ENCODE results near the gene SMIM29. TPM values are rescaled to one million over a fixed set of nuclear protein-coding genes. Genes with fewer than 3 reads are reported as not detected.

Gene SMIM29
- total RNA-seq, 4 donors from 2014 or later, result 17.3 to 21.6 (median 18.2) TPM

GRCh38 chr6:34205916-34206315 is 42.9 kb downstream of the SMIM29 start:
- TF ChIP-seq CTCF (IDR thresholded peaks at IDR 0.05), result no peak
- no peak for TF ChIP-seq POLR2A (IDR thresholded peaks at IDR 0.05)
- H3K27me3 ChIP-seq, result no peaks in the 10 kb centered on the region
- intact Hi-C loops (cut with DNase I), result no loop called here
- H3K27ac ChIP-seq, result no peak overlapping the region
- no peaks in the 10 kb centered on the region for H3K9me3 ChIP-seq
- no peaks in the 10 kb centered on the region for H3K4me1 ChIP-seq
- no peak overlapping the region for H3K4me3 ChIP-seq
- DNase-seq, result no peak
- 33 to 100% methylated on average over 1 of the region's 2 CpGs for WGBS, 2 donors
- H3K36me3 ChIP-seq, result no peaks in the 10 kb centered on the region

DNA sequence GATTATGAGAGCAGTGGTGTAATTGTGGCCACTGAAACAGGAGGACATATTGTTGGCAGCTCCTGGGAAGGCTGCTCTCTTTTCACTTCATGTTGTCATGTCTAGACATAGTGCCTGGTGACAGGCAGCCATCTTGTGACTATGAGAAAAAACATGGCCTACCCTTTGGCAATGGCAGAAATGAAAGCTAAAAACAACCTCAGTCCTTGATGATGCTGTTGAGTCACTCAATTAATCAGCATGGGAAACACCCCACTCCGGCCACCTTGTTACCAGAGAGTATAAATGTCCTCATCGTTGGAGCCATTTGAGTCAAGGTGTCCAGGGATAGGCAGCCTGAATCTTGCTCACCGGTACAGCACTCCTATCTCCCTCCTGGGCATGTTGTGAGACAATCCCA is 43.3 kb downstream of the SMIM29 start:
- 89% methylated on average over 3 of the region's 3 CpGs; no CpG with 5 or more reads in 1 of the 2 donors for WGBS, 2 donors
- Histone ChIP-seq H3K4me1 (no peaks in the 10 kb centered on the region), H3K27me3 (no peaks in the 10 kb centered on the region), H3K9me3 (no peaks in the 10 kb centered on the region), H3K36me3 (no peaks in the 10 kb centered on the region), H3K4me3 (no peak overlapping the region), H3K27ac (no peak overlapping the region)
- TF ChIP-seq CTCF (IDR thresholded peaks at IDR 0.05) (no peak), POLR2A (IDR thresholded peaks at IDR 0.05) (no peak)
- no peak for DNase-seq
- intact Hi-C loops (cut with DNase I), result no loop called here

DNA sequence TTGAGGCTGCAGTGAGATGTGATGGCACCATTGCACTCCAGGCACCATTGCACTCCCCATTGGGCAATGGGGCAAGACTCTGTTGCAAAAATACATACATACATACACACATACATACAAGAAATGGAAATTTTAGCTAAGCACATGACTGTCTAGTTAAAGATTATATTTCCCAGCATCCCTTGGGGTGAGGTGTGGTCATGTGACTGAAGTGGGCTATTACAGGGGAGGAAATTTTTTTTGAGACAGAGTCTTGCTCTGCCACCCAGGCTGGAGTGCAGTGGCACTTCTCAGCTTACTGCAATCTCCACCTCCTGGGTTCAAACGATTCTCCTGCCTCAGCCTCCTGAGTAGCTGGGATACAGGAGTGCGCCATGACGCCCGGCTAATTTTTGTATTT is 44.1 kb downstream of the SMIM29 start:
- H3K27ac ChIP-seq, result no peak overlapping the region
- no peak overlapping the region for H3K4me3 ChIP-seq
- H3K9me3 ChIP-seq, result no peaks in the 10 kb centered on the region
- intact Hi-C loops (cut with DNase I), result no loop called here
- no peak for TF ChIP-seq POLR2A (IDR thresholded peaks at IDR 0.05)
- TF ChIP-seq CTCF (IDR thresholded peaks at IDR 0.05), result no peak
- no peaks in the 10 kb centered on the region for H3K4me1 ChIP-seq
- no peaks in the 10 kb centered on the region for H3K36me3 ChIP-seq
- WGBS, 2 donors, result 60% methylated on average over 1 of the region's 4 CpGs; no CpG with 5 or more reads in 1 of the 2 donors
- no peak for DNase-seq
- no peaks in the 10 kb centered on the region for H3K27me3 ChIP-seq

- Histone ChIP-seq H3K9me3 (no peaks in the 10 kb centered on the region), H3K4me1 (no peaks in the 10 kb centered on the region), H3K27ac (no peak overlapping the region), H3K36me3 (no peaks in the 10 kb centered on the region), H3K4me3 (no peak overlapping the region), H3K27me3 (no peaks in the 10 kb centered on the region)
- intact Hi-C loops (cut with DNase I), result no loop called here
- no CpG with 5 or more reads among the region's 20 CpGs for WGBS, 2 donors
- DNase-seq, result no peak
- TF ChIP-seq POLR2A (IDR thresholded peaks at IDR 0.05), result no peak
- TF ChIP-seq CTCF (IDR thresholded peaks at IDR 0.05), result no peak
Observed at GRCh38 chr6:34202329-34203201, 46.2 kb downstream of the SMIM29 start.

- H3K27me3 ChIP-seq, result no peaks in the 10 kb centered on the region
- 83 to 88% methylated on average over 4 of the region's 4 CpGs for WGBS, 2 donors
- peaks cover 0 to 4% (median 2%) of the 10 kb centered on the region in 3 donors for H3K4me1 ChIP-seq
- no peaks in the 10 kb centered on the region for H3K36me3 ChIP-seq
- intact Hi-C loops (cut with DNase I), result no loop called here
- no peak overlapping the region for H3K27ac ChIP-seq
- no peaks in the 10 kb centered on the region for H3K9me3 ChIP-seq
- no peak for DNase-seq
- TF ChIP-seq CTCF (IDR thresholded peaks at IDR 0.05) (no peak), POLR2A (IDR thresholded peaks at IDR 0.05) (no peak)
- no peak overlapping the region for H3K4me3 ChIP-seq
Observed at GRCh38 chr6:34201455-34202107, 47.2 kb downstream of the SMIM29 start.

Data from esophagus squamous epithelium (tissue), 5 donors.